HepG2 (cell line): ENCODE measurements around the gene RHBDD3. TPM values are rescaled to one million over a fixed set of nuclear protein-coding genes. Genes with fewer than 3 reads are reported as not detected.

Experiments used
- ATM ChIP-seq: fragments of 450-650 bp; IDR thresholded peaks from 2 replicates; pipeline ENCODE4 v1.7.1; 2017; ENCODE audit warnings: mild to moderate bottlenecking, borderline replicate concordance
- ETV5 ChIP-seq: IDR thresholded peaks from 2 replicates; pipeline ENCODE4 v1.6.1; 2018; ENCODE audit warnings: missing biosample characterization, missing genetic modification reagents, inconsistent platforms, borderline replicate concordance
- KLF15 ChIP-seq: sonication (generic); formaldehyde crosslinking; IDR thresholded peaks from 2 replicates; pipeline ENCODE4 v1.8.1; 2023; ENCODE audit warnings: borderline replicate concordance, mild to moderate bottlenecking, inconsistent platforms, missing genetic modification reagents, mixed read lengths
- ONECUT2 ChIP-seq: sonication (generic); formaldehyde crosslinking; IDR thresholded peaks from 2 replicates; pipeline ENCODE4 v1.4.0; 2020; ENCODE audit warnings: missing genetic modification reagents
- ZNF503 ChIP-seq: sonication (generic); formaldehyde crosslinking; IDR thresholded peaks from 2 replicates; pipeline ENCODE4 v1.4.0; 2020; ENCODE audit warnings: missing genetic modification reagents
- ZNF644 ChIP-seq: IDR thresholded peaks from 2 replicates; pipeline ENCODE4 v1.6.1; 2016; ENCODE audit warnings: low read depth
- ZNF768 ChIP-seq: sonication (generic); formaldehyde crosslinking; IDR thresholded peaks from 2 replicates; pipeline ENCODE4 v1.4.0; 2020; ENCODE audit warnings: missing genetic modification reagents
- ZNF800 ChIP-seq: sonication (generic); formaldehyde crosslinking; IDR thresholded peaks from 2 replicates; pipeline ENCODE4 v1.4.0; 2020; ENCODE audit warnings: missing genetic modification reagents
- polyA plus RNA-seq, 8 experiments: library from polyadenylated mRNA; depleted of rRNA in 3 of 8; stranded (reverse) in 7 of 8; unstranded in 1 of 8; fragments of >200 nt; fragmentation: Illumina TruSeq in 4 of 8; extraction: Trizol in 4 of 8; gene quantifications; 2 replicates each; pipeline versions ENCODE4 v1.2.1 to v1.2.3, GENCODE V29; 2011 to 2016; ENCODE audit warnings: low read depth in 4 of 8, missing spikeins in 1 of 8, mixed read lengths in 1 of 8; ENCODE audit not compliant: insufficient read depth in 1 of 8
- total RNA-seq, 5 experiments: library from RNA; depleted of rRNA; stranded (reverse); fragments of >200 nt; fragmentation: Illumina TruSeq; extraction: Trizol; gene quantifications; 2 replicates each; pipeline ENCODE4 v1.2.3, GENCODE V29; 2016; ENCODE audit warnings: low read depth in 1 of 5

RHBDD3 gene
- total and polyA plus RNA-seq, 2 of the 13 experiments (the other 11 are each of a cell fraction or from before 2014, with no cell fraction given) = 12.1 to 26.7 TPM

- TF ChIP-seq ZNF503 (CRISPR knock-in tag) (no peak), ETV5 (no peak), ZNF800 (CRISPR knock-in tag) (peak; percentile 7; the same call in 1 of the 2 replicates), ZNF644 (CRISPR knock-in tag) (no peak), ZNF768 (0 out of 2 replicates have a peak, but pooled peaks have one; percentile 23), ATM (no peak), ONECUT2 (CRISPR knock-in tag) (no peak), KLF15 (CRISPR knock-in tag) (no peak)
- TF ChIP-seq, all 625 proteins: peak for 8
Observed at GRCh38 chr22:29315286-29316140, 47.7 kb upstream of the RHBDD3 start, which contains the start of gene RASL10A (continued).
